ENCODE measurements around the gene SRD5A3. TPM values are rescaled to one million over a fixed set of nuclear protein-coding genes. Genes with fewer than 3 reads are reported as not detected.

The SRD5A3 gene
- total RNA-seq, 1 donor from 2014 or later: 52.8 TPM

- no peak for ATAC-seq
These were observed 63.6 kb downstream of the SRD5A3 start for GRCh38 chr4:55409468-55410171.

GRCh38 chr4:55410431-55410830 lies 64.4 kb downstream of the SRD5A3 start:
- no peak for ATAC-seq

- peak; percentile 62 for ATAC-seq
These were observed 65.6 kb downstream of the SRD5A3 start for GRCh38 chr4:55411621-55412020.

GRCh38 chr4:55416176-55416575 lies 70.1 kb downstream of the SRD5A3 start:
- no peak for ATAC-seq

Other genes with a start within 250 kb of the SRD5A3 start
- 4.2 TPM for gene KDR, start 220.6 kb upstream of the SRD5A3 start, total RNA-seq
- gene TMEM165, start 49.7 kb downstream of the SRD5A3 start, total RNA-seq: 90.7 TPM
- gene CLOCK, start 200.7 kb downstream of the SRD5A3 start, total RNA-seq: 32.9 TPM
- gene PDCL2, start 246.0 kb downstream of the SRD5A3 start, total RNA-seq: 0.28 TPM

All from esophagus mucosa (tissue), 1 donor.